Right kidney (tissue), 9 donors: Measurements from ENCODE around the gene PTH2.
"Not testable (repeated sequence)": the region's sequence is repeated elsewhere in the genome, so short reads cannot be mapped to it uniquely, and the experiment has no call there.

Experiments used
- DNase-seq: peaks from one replicate; pipeline ENCODE4 v3.0.0-alpha.2; 2016
- long read RNA-seq, 8 donors: transcript quantifications; one replicate each; lab custom pipeline, GENCODE V29; 2026

Gene PTH2
- long read RNA-seq, donor 1, result 0 reads
- long read RNA-seq, donor 2, result 0 reads
- long read RNA-seq, donor 3, result 0 reads
- long read RNA-seq, donor 4, result 0 reads
- long read RNA-seq, donor 5, result 0 reads
- long read RNA-seq, donor 6, result 0 reads
- long read RNA-seq, donor 7, result 0 reads
- long read RNA-seq, donor 8, result 0 reads

- DNase-seq, result no peak
Observed at GRCh38 chr19:49423071-49423984, at the start of gene PTH2. PTH2 (minus strand) TSS chr19:49423441; CDS start chr19:49423339, 102 bp downstream.

GRCh38 chr19:49472936-49473335 is 49.7 kb upstream of the PTH2 start:
- no peak for DNase-seq

- no peak for DNase-seq
Observed at GRCh38 chr19:49470615-49470978, 47.4 kb upstream of the PTH2 start.

- no peak for DNase-seq
Observed at GRCh38 chr19:49469828-49470614, 46.8 kb upstream of the PTH2 start.

GRCh38 chr19:49468746-49469447 is 45.7 kb upstream of the PTH2 start:
- DNase-seq, result no peak

- no peak for DNase-seq
Observed at GRCh38 chr19:49468199-49468598, 45.0 kb upstream of the PTH2 start.

GRCh38 chr19:49465371-49465770 is 42.1 kb upstream of the PTH2 start:
- no peak for DNase-seq

GRCh38 chr19:49463960-49464740 is 40.9 kb upstream of the PTH2 start:
- DNase-seq, result no peak

GRCh38 chr19:49462492-49462891 is 39.3 kb upstream of the PTH2 start:
- DNase-seq, result no peak

GRCh38 chr19:49461656-49462055 is 38.4 kb upstream of the PTH2 start:
- no peak for DNase-seq

GRCh38 chr19:49461130-49461529 is 37.9 kb upstream of the PTH2 start:
- not testable (repeated sequence) for DNase-seq

- no peak for DNase-seq
Observed at GRCh38 chr19:49459388-49459787, 36.1 kb upstream of the PTH2 start.

GRCh38 chr19:49458567-49458903 is 35.3 kb upstream of the PTH2 start:
- no peak for DNase-seq

GRCh38 chr19:49456326-49456725 is 33.1 kb upstream of the PTH2 start:
- no peak for DNase-seq

- no peak for DNase-seq
Observed at GRCh38 chr19:49455773-49456172, 32.5 kb upstream of the PTH2 start.

- no peak for DNase-seq
Observed at GRCh38 chr19:49453757-49454240, 30.6 kb upstream of the PTH2 start.

GRCh38 chr19:49453013-49453756 is 29.9 kb upstream of the PTH2 start, which contains the start of gene ALDH16A1:
ALDH16A1 (plus strand) TSS chr19:49453225; CDS start chr19:49453332, 107 bp downstream.
- peak; percentile 99 for DNase-seq

- DNase-seq, result peak; percentile 82
Observed at GRCh38 chr19:49451430-49452181, 28.4 kb upstream of the PTH2 start, which contains the start of gene PIH1D1. PIH1D1 (minus strand) TSS chr19:49451814; CDS start chr19:49451574, 240 bp downstream.

GRCh38 chr19:49450405-49450804 is 27.2 kb upstream of the PTH2 start:
- no peak for DNase-seq

GRCh38 chr19:49448432-49448786 is 25.2 kb upstream of the PTH2 start:
- no peak for DNase-seq
